Spleen (tissue), 11 donors: ENCODE data around the gene COG7. TPM values are rescaled to one million over a fixed set of nuclear protein-coding genes. Genes with fewer than 3 reads are reported as not detected.
"Not testable (repeated sequence)": the region's sequence is repeated elsewhere in the genome, so short reads cannot be mapped to it uniquely, and the experiment has no call there.

Experiments used
- DNase-seq: peaks from one replicate; pipeline ENCODE4 v3.0.0-alpha.2; 2020
- H3K27ac ChIP-seq, 8 donors: fragments of 200-600 bp; sonication (generic) in 7 of 8; 1 replicate in 4 of 8; 2 replicates in 4 of 8; pipeline versions ENCODE4 v1.5.0 to v1.8.0; 2016 to 2021; ENCODE audit warnings: inconsistent platforms in 4 of 8, mild to moderate bottlenecking in 4 of 8, moderate library complexity in 1 of 8
- H3K27me3 ChIP-seq, 7 donors: fragments of 200-600 bp; sonication (generic) in 6 of 7; replicated peaks in 1 of 7; 1 replicate in 4 of 7; 2 replicates in 3 of 7; pipeline versions ENCODE4 v1.5.0 to v1.8.0; 2016 to 2021; ENCODE audit warnings: inconsistent platforms in 3 of 7, mild to moderate bottlenecking in 1 of 7
- H3K36me3 ChIP-seq, 6 donors: fragments of 200-600 bp; sonication (generic) in 5 of 6; 1 replicate in 4 of 6; 2 replicates in 2 of 6; pipeline versions ENCODE4 v1.5.0 to v1.8.0; 2016 to 2021; ENCODE audit warnings: inconsistent platforms in 2 of 6
- H3K4me1 ChIP-seq, 6 donors: fragments of 200-600 bp; sonication (generic) in 5 of 6; 1 replicate in 3 of 6; 2 replicates in 3 of 6; pipeline versions ENCODE4 v1.5.0 to v1.8.0; 2016 to 2021; ENCODE audit warnings: inconsistent platforms in 3 of 6
- H3K4me3 ChIP-seq, 8 donors: fragments of 200-600 bp; sonication (generic) in 7 of 8; 1 replicate in 4 of 8; 2 replicates in 4 of 8; pipeline versions ENCODE4 v1.5.0 to v1.8.0; 2016 to 2021; ENCODE audit warnings: inconsistent platforms in 4 of 8, mild to moderate bottlenecking in 4 of 8, moderate library complexity in 2 of 8
- H3K9me3 ChIP-seq, 8 donors: fragments of 200-600 bp; sonication (generic) in 7 of 8; 1 replicate in 4 of 8; 2 replicates in 4 of 8; pipeline versions ENCODE4 v1.5.0 to v1.8.0; 2016 to 2021; ENCODE audit warnings: inconsistent platforms in 4 of 8
- CTCF ChIP-seq, 11 experiments: fragments of 200-600 bp in 7 of 11; fragments of 450-650 bp in 4 of 11; sonication (generic) in 4 of 11; IDR thresholded peaks in 8 of 11; conservative IDR thresholded peaks in 3 of 11; 1 replicate in 7 of 11; 2 replicates in 4 of 11; pipeline versions ENCODE4 v1.4.0 to v1.8.0; 2016 to 2021; ENCODE audit warnings: antibody characterized with exemption in 11 of 11, inconsistent platforms in 4 of 11, mild to moderate bottlenecking in 1 of 11
- POLR2A ChIP-seq, 3 donors: fragments of 450-650 bp; IDR thresholded peaks; one replicate each; pipeline ENCODE4 v1.5.1; 2017; ENCODE audit warnings: antibody characterized with exemption in 3 of 3, mild to moderate bottlenecking in 1 of 3
- POLR2AphosphoS5 ChIP-seq, 3 donors: sonication (generic); formaldehyde crosslinking; IDR thresholded peaks; one replicate each; pipeline ENCODE4 v1.5.1; 2017; ENCODE audit warnings: antibody characterized with exemption in 3 of 3
- WGBS, 5 donors: extraction: QIAGEN DNeasy Blood & Tissue Kit in 3 of 5; methylation state at CpG; one replicate each; pipeline versions ENCODE4 v1.1.5 to v1.1.7; 2013 to 2018; 5-methylcytosine and 5-hydroxymethylcytosine counted together
- intact Hi-C: fragments of 100-400 bp; cut with DNase I; formaldehyde crosslinking; loops from one replicate; pipeline ENCODE4 v1.15.0; 2023; ENCODE audit warnings: low total_unique reads
- polyA plus RNA-seq, 3 donors: library from polyadenylated mRNA; stranded (reverse); fragments of 200-250 nt; gene quantifications; one replicate each; pipeline ENCODE4 v1.2.1, GENCODE V29; 2013
- total RNA-seq, 7 donors: library from RNA; depleted of rRNA in 3 of 7; stranded (reverse); fragments of >200 nt in 3 of 7; fragmentation: NEBNext Ultra II Directional in 4 of 7; extraction: Animal tissue kit (Norgen Biotek cat#: 25700) in 4 of 7; gene quantifications; one replicate each; pipeline versions ENCODE4 v1.1.0 to v1.2.1, GENCODE V29; 2016 to 2021
- donor health status: healthy with polysubstance abuse.
- donor health status: DM: no; HTN: no; CAD: no; lungs with moderate emphysema.
- donor health status: DM: no; HTN: no; CAD: no.
- donor health status: Bipolar disorder and iron deficiency.
- donor health status: healthy.
- donor health status: DM: no; HTN: no; CAD: no.
- donor health status: DM: yes; HTN: yes; CAD: no.

COG7 gene
- total and polyA plus RNA-seq, 10 donors: 9.6 to 25.5 (median 18.8) TPM

GRCh38 chr16:23486480-23486879 is 33.5 kb upstream of the COG7 start:
- TF ChIP-seq POLR2AphosphoS5 (IDR thresholded peaks at IDR 0.05) (no peak), POLR2A (IDR thresholded peaks at IDR 0.05) (no peak), CTCF (IDR thresholded peaks at IDR 0.05 in 8 of 11, conservative IDR thresholded peaks at IDR 0.05 in 3 of 11) (no peak)
- peaks cover 18 to 100% (median 99%) of the 10 kb centered on the region in 6 donors for H3K36me3 ChIP-seq
- 90 to 96% (median 92%) methylated on average over 5 of the region's 5 CpGs for WGBS, 5 donors
- peak; percentile 27 for DNase-seq
- H3K27ac ChIP-seq: no peak overlapping the region
- H3K4me1 ChIP-seq: peaks cover 0 to under 1% (median 0%) of the 10 kb centered on the region in 6 donors
- no peaks in the 10 kb centered on the region for H3K27me3 ChIP-seq
- intact Hi-C loops: no loop called here
- H3K9me3 ChIP-seq: no peaks in the 10 kb centered on the region
- H3K4me3 ChIP-seq: no peak overlapping the region

- Histone ChIP-seq H3K27ac (no peak overlapping the region), H3K4me3 (no peak overlapping the region), H3K4me1 (no peaks in the 10 kb centered on the region), H3K9me3 (no peaks in the 10 kb centered on the region), H3K36me3 (peaks cover 18 to 100% (median 99%) of the 10 kb centered on the region in 6 donors), H3K27me3 (no peaks in the 10 kb centered on the region)
- 94 to 98% (median 95%) methylated on average over 8 of the region's 8 CpGs for WGBS, 5 donors
- TF ChIP-seq POLR2A (IDR thresholded peaks at IDR 0.05): no peak
- TF ChIP-seq POLR2AphosphoS5 (IDR thresholded peaks at IDR 0.05): peak in 2 of 3 donors; percentile 3 to 41
- intact Hi-C loops: no loop called here
- peak; percentile 56 for DNase-seq
Observed at GRCh38 chr16:23485841-23486240, 32.9 kb upstream of the COG7 start.

- no peaks in the 10 kb centered on the region for H3K27me3 ChIP-seq
- intact Hi-C loops: no loop called here
- DNase-seq: no peak
- WGBS, 5 donors: 91 to 100% (median 96%) methylated on average over 2 of the region's 2 CpGs
- no peak overlapping the region for H3K27ac ChIP-seq
- no peaks in the 10 kb centered on the region for H3K9me3 ChIP-seq
- H3K36me3 ChIP-seq: peaks cover 14 to 100% (median 99%) of the 10 kb centered on the region in 6 donors
- no peaks in the 10 kb centered on the region for H3K4me1 ChIP-seq
- H3K4me3 ChIP-seq: no peak overlapping the region
- TF ChIP-seq CTCF (IDR thresholded peaks at IDR 0.05 in 8 of 11, conservative IDR thresholded peaks at IDR 0.05 in 3 of 11): no peak
- no peak for TF ChIP-seq POLR2A (IDR thresholded peaks at IDR 0.05)
- no peak for TF ChIP-seq POLR2AphosphoS5 (IDR thresholded peaks at IDR 0.05)
Observed at GRCh38 chr16:23485257-23485614, 32.2 kb upstream of the COG7 start.

- WGBS, 5 donors: 85 to 97% (median 88%) methylated on average over 8 of the region's 8 CpGs
- intact Hi-C loops: no loop called here
- peaks cover 14 to 100% (median 99%) of the 10 kb centered on the region in 6 donors for H3K36me3 ChIP-seq
- H3K27ac ChIP-seq: no peak overlapping the region
- H3K4me1 ChIP-seq: no peaks in the 10 kb centered on the region
- H3K27me3 ChIP-seq: no peaks in the 10 kb centered on the region
- no peak overlapping the region for H3K4me3 ChIP-seq
- H3K9me3 ChIP-seq: no peaks in the 10 kb centered on the region
- TF ChIP-seq POLR2AphosphoS5 (IDR thresholded peaks at IDR 0.05) (no peak), POLR2A (IDR thresholded peaks at IDR 0.05) (no peak)
- DNase-seq: no peak
Observed at GRCh38 chr16:23484510-23485256, 31.7 kb upstream of the COG7 start.

- H3K4me1 ChIP-seq, intact Hi-C loops, H3K4me3 ChIP-seq, H3K27me3 ChIP-seq, H3K9me3 ChIP-seq: not testable (repeated sequence)
- Histone ChIP-seq H3K27ac (peak overlapping the region in 5 of 8 donors; percentile 20 to 75 (median 41)), H3K36me3 (peaks cover 20 to 100% (median 99%) of the 10 kb centered on the region in 6 donors)
- 90 to 95% (median 94%) methylated on average over 8 of the region's 8 CpGs for WGBS, 5 donors
- peak; percentile 51 for DNase-seq
Observed at GRCh38 chr16:23483492-23483891, 30.5 kb upstream of the COG7 start.
